Measurements from ENCODE around the gene CCDC34.
"Not testable (repeated sequence)": the region's sequence is repeated elsewhere in the genome, so short reads cannot be mapped to it uniquely, and the experiment has no call there.

CCDC34 gene

DNA sequence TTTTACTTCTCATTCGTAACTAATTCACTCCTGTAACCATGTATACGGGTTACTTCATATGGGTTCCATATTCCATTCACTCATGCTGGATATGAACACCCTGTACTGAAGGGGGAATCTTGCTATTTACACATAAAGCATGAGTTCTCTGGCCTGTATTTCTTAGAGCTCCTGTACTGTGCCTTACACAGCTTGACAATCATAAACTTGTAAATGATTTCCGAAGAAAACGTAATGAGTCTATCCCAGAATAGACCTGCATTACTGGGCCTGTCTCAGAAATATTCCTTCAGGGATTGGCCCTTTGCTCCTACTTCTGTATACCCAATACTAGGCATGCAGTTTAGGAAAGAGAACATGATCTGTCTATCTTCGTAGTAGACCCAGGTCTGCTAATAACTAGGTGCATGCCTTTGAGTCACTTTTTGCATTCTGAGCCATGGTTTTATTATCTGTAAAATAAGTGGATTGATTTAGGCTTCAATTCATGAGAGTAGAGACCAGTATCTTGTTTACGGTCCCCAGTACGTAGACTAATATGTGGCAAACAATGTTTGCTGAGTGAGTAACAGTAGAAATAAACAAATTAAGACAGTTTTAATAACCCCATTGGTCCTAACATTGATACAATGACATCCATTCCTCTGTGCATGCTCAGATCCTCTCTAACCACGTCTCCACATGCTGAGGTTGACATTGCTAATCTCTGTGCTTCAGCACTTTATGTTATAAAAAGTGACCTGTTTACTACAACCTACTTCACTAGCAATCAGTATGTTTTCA lies 1.2 kb downstream of the CCDC34 start:
- DNase-seq (ENCODE audit: low spot score): no peak

DNA sequence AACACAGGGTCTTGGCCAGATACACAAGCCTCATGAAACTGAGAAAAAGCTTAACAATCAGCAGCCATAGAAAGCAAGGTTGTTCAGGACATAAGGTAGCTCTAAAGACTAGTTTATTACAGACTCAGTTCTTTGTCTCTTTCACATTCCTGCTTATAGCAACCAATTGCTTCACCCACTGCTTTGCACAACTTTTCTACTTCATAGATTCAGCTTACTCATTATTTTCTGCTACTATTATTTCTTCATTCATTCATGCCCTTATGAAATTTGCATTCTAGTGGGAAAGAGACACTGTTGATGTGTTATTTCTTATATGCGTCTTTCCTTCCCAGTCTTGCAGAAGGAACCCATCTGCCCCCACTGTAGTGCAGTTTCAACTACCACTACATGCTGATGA lies 4.7 kb downstream of the CCDC34 start:
- DNase-seq (ENCODE audit: low spot score): no peak

DNA sequence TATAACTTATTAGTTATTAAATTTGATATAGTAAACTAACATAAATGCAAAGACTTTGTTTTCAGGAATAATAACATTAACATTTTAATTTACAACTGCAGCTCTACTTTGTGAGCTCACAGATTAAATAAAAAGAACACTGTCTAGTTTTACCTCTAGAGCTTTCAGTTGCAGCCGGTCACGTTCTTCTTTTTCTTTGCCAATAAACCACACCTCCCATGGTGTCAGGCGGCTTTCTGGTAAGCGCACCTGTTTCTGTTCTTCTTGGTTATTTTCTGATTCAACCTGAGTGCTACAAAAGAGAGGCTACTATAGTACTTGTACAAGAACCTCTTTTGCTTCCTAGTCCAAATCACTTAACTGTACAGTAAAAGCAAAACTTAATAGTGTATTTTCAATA lies 5.8 kb downstream of the CCDC34 start:
- DNase-seq (ENCODE audit: low spot score): no peak

DNA sequence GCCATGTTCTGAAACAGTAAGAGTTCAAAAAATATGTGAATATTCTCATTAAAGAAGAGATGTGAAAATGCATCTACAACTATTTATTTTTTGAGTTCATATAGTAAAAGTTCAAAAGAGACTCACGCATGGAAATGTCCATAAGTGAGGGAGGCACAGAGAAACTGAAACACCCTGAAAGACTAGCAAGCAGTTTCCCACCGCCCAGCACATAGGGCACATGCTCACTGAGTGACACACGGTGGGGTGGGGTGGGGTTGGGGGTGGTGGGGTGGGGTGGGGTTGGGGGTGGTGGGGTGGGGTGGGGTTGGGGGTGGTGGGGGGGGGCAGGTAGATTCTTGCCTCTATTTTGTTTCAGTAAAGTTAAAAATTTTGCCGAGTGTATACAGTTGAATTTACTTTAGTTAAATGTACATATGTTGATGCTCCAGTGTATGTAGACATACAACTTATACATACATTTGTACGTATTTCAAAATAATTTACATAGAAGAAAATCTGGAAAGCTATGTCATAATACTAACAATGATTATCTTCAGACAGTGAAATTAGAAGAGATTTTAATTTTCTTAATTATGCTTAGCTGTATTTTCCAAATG lies 6.3 kb downstream of the CCDC34 start:
- no peak for DNase-seq (ENCODE audit: low spot score)

- DNase-seq (ENCODE audit: low spot score): no peak
Observed at GRCh38 chr11:27355575-27356104, 7.4 kb downstream of the CCDC34 start.

- no peak for DNase-seq (ENCODE audit: low spot score)
Observed at GRCh38 chr11:27354359-27354965, 8.6 kb downstream of the CCDC34 start.

- DNase-seq (ENCODE audit: low spot score): no peak
Observed at GRCh38 chr11:27353593-27354358, 9.2 kb downstream of the CCDC34 start.

DNA sequence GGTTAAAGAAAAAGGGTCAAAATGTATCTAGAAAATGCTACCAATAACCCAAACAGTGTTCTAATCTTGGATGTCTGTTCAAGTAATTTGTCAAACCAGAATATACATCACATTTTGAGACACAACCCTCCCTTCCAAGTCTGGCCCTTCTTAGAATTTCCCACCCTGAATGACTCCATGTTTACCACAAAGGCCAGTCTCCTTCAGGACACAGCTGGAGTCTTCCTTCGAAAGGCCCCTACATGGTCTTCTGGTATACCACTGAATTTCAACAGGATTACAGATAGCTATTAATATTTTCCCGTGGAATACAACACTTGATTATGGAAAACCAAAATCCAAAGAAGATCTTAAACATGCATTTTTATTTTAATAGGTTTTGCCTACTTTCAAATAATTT lies 10.2 kb downstream of the CCDC34 start:
- DNase-seq (ENCODE audit: low spot score): no peak

- no peak for DNase-seq (ENCODE audit: low spot score)
Observed at GRCh38 chr11:27350511-27350910, 12.5 kb downstream of the CCDC34 start.

- DNase-seq (ENCODE audit: low spot score): no peak
Observed at GRCh38 chr11:27349919-27350318, 13.1 kb downstream of the CCDC34 start.

- peak; percentile 25 for DNase-seq (ENCODE audit: low spot score)
Observed at GRCh38 chr11:27348340-27348873, 14.6 kb downstream of the CCDC34 start.

DNA sequence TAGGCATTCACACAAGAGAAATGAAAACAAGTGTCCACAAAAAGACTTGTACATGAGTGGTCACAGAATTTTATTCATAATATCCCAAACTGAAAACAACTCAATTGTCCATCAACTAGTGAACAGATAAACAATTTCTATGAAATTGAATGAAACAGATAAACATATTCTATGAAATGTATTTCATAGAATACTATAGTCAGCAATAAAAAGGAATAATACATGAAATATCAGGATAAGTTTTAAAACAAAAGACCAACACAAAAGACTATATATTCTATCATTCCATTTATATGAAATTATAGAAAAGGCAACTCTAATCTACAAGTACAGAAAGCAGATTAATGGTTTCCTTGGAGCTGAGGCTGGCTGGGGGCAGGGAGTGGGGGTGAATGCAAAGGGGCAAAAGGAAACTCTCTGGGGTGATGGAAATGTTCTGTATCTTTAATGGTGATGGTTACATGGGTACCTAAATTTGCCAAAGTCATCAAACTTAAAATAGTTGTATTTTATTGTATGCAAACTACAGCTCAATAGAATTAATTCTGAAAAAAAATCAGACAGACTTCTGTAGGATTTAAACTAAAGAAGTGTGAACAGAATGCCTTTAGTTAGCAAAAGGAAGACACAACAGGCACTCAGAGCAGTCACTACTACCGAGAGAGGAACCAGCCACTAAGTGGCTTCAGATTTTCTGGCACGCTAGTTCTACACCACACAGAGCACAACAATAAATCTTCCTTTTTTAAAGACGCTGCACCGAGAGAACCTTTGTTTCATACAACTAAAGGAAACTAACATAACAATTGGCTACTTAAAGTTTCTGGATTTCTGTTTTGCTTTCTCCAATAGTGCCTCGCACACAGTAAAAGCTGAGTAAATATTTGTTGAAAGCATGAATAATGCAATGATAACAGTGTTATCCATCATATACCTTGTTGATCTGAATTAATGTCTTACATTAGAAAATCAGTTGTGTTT lies 15.4 kb downstream of the CCDC34 start:
- peak; percentile 28 for DNase-seq (ENCODE audit: low spot score)

DNA sequence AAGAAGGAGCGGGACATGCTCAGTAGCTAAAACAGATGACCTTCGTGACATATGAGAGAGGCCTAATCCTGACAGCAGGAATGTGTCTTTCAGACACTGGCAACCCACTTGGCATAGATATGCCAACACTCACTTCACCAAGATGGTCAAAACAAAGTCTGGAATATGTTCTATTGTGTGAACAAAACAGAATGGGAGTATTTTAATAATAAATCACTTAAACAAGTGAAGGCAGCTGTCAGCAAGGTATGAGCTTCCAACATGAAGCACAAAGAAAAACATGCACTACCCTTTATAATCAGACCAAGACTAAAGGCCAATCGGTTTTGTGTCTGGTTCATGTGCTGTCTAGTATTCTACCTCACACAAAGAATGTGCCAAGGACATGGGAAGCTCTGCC lies 23.1 kb downstream of the CCDC34 start:
- DNase-seq (ENCODE audit: low spot score): no peak

- DNase-seq (ENCODE audit: low spot score): not testable (repeated sequence)
Observed at GRCh38 chr11:27334764-27335163, 28.3 kb downstream of the CCDC34 start.

- no peak for DNase-seq (ENCODE audit: low spot score)
Observed at GRCh38 chr11:27331981-27332380, 31.0 kb downstream of the CCDC34 start.

GRCh38 chr11:27330633-27331270 lies 32.3 kb downstream of the CCDC34 start:
- no peak for DNase-seq (ENCODE audit: low spot score)

- no peak for DNase-seq (ENCODE audit: low spot score)
Observed at GRCh38 chr11:27329867-27330632, 33.0 kb downstream of the CCDC34 start.

GRCh38 chr11:27328614-27329013 lies 34.4 kb downstream of the CCDC34 start:
- peak; percentile 23 for DNase-seq (ENCODE audit: low spot score)

DNA sequence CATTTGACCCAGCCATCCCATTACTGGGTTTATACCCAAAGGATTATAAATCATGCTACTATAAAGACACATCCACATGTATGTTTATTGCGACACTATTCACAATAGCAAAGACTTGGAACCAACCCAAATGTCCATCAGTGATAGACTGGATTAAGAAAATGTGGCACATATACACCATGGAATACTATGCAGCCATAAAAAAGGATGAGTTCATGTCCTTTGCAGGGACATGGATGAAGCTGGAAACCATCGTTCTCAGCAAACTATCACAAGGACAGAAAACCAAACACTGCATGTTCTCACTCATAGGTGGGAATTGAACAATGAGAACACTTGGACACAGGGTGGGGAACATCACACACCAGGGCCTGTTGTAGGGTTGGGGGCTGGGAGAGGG lies 36.0 kb downstream of the CCDC34 start:
- DNase-seq (ENCODE audit: low spot score): not testable (repeated sequence)

DNA sequence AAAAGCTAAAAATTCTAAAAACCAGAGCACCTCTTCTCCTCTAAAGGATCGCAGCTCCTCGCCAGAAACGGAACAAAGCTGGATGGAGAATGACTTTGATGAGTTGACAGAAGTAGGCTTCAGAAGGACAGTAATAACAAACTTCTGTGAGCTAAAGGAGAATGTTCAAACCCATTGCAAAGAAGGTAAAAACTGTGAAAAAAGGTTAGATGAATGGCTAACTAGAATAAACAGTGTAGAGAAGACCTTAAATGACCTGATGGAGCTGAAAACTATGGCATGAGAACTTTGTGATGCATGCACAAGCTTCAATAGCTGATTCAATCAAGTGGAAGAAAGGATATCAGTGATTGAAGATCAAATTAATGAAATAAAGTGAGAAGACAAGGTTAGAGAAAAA lies 40.8 kb downstream of the CCDC34 start:
- not testable (repeated sequence) for DNase-seq (ENCODE audit: low spot score)
